ENCODE data around the gene HDAC4. TPM values are rescaled to one million over a fixed set of nuclear protein-coding genes. Genes with fewer than 3 reads are reported as not detected.

The HDAC4 gene
- total and polyA plus RNA-seq, 5 donors, result 7.8 to 29.1 (median 22.5) TPM

DNA sequence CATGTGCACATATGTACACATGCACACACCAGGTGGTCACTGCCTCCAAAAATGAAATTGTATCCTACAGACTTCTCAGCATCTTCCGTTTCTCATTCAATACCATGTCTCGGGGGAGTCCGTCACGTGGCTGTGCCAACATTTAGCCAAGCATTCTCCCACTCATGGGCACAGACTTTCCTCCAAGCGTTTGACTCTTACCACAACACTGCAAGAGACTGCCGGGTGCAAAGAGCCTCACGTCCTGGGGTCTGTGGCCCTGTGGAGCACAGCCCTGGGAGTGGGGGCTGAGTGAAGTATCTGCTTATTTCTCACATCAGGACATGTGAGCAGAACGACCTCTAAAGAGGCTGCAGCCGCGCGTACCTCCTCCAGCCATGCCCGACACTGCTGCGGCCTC lies 28.0 kb downstream of the HDAC4 start:
- Histone ChIP-seq H3K9me3 (ENCODE audit: control insufficient read depth, low read length) (no peaks in the 10 kb centered on the region), H3K4me1 (ENCODE audit: control insufficient read depth, insufficient read depth, low read length) (no peaks in the 10 kb centered on the region), H3K27ac (ENCODE audit: low read length) (no peak overlapping the region), H3K27me3 (ENCODE audit: control insufficient read depth, insufficient read depth) (no peaks in the 10 kb centered on the region), H3K4me3 (ENCODE audit: low read length) (no peak overlapping the region)
- no peak for ATAC-seq
- intact Hi-C loops (cut with DNase I), result no loop called here
- no peak for DNase-seq
- 91% methylated on average over 13 of the region's 13 CpGs for WGBS

DNA sequence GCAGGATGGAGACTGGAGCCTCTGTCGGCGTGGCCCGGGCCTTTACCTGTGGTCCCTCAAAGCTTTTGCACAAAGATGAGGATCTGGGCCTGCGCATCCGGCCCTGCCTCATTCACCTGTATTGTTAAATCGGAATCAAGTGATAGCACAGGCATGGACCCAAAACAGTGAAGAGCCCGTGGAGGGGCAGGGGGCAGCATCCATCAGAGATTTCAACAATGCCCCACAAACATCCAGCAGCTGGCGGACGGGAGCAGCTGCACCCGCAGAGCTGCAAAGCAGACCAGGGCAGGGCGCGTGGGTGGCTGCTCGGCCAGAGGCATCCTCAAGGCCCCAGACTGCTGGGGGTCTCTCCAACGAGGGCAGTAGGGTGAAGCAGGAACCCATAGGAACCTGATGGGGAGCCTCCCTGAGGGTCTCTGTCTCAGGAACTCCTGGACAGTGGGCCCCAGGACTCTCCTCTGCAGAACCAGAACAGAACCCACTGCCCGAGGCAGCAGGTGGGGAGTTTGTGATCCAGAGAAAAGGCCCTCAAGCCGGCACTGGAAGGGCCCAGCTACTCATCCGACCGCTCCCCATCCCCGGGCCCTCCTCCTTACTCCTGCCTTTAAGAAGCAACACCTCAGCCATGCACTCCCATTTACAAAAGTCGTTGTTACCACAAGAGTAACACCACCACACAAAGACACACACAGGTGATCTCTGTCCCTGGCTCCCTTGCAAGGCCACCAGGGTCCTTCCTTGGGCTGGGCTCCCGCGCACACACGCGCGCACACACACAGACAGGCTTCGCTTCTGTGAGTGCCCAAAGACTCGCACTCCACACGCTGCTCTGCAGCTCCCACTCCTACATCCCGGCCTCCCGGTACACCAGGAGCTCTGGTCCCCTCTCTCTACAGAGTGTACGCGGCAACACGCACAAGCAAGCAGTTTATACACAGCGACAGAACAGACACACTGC lies 28.8 kb downstream of the HDAC4 start:
- 94% methylated on average over 34 of the region's 34 CpGs for WGBS
- DNase-seq (no peak), ATAC-seq (no peak)
- Histone ChIP-seq H3K27ac (ENCODE audit: low read length) (no peak overlapping the region), H3K27me3 (ENCODE audit: control insufficient read depth, insufficient read depth) (no peaks in the 10 kb centered on the region), H3K9me3 (ENCODE audit: control insufficient read depth, low read length) (no peaks in the 10 kb centered on the region), H3K4me3 (ENCODE audit: low read length) (no peak overlapping the region), H3K4me1 (ENCODE audit: control insufficient read depth, insufficient read depth, low read length) (no peaks in the 10 kb centered on the region)
- intact Hi-C loops (cut with DNase I), result no loop called here

GRCh38 chr2:239370876-239371725 lies 29.7 kb downstream of the HDAC4 start:
- Histone ChIP-seq H3K27ac (ENCODE audit: low read length) (no peak overlapping the region), H3K4me1 (ENCODE audit: control insufficient read depth, insufficient read depth, low read length) (no peaks in the 10 kb centered on the region), H3K27me3 (ENCODE audit: control insufficient read depth, insufficient read depth) (no peaks in the 10 kb centered on the region), H3K9me3 (ENCODE audit: control insufficient read depth, low read length) (no peaks in the 10 kb centered on the region), H3K4me3 (ENCODE audit: low read length) (no peak overlapping the region)
- ATAC-seq, result no peak
- WGBS, result 95% methylated on average over 13 of the region's 13 CpGs
- intact Hi-C loops (cut with DNase I), result no loop called here
- DNase-seq, result no peak

GRCh38 chr2:239370403-239370802 lies 30.4 kb downstream of the HDAC4 start:
- Histone ChIP-seq H3K27ac (ENCODE audit: low read length) (no peak overlapping the region), H3K4me1 (ENCODE audit: control insufficient read depth, insufficient read depth, low read length) (no peaks in the 10 kb centered on the region), H3K9me3 (ENCODE audit: control insufficient read depth, low read length) (no peaks in the 10 kb centered on the region), H3K4me3 (ENCODE audit: low read length) (no peak overlapping the region), H3K27me3 (ENCODE audit: control insufficient read depth, insufficient read depth) (no peaks in the 10 kb centered on the region)
- ATAC-seq (peak in 1 of 2 donors; percentile 17), DNase-seq (no peak)
- intact Hi-C loops (cut with DNase I), result no loop called here
- WGBS, result 96% methylated on average over 9 of the region's 9 CpGs

- intact Hi-C loops (cut with DNase I), result no loop called here
- Histone ChIP-seq H3K4me3 (ENCODE audit: low read length) (no peak overlapping the region), H3K4me1 (ENCODE audit: control insufficient read depth, insufficient read depth, low read length) (no peaks in the 10 kb centered on the region), H3K9me3 (ENCODE audit: control insufficient read depth, low read length) (no peaks in the 10 kb centered on the region), H3K27ac (ENCODE audit: low read length) (no peak overlapping the region), H3K27me3 (ENCODE audit: control insufficient read depth, insufficient read depth) (no peaks in the 10 kb centered on the region)
- 79% methylated on average over 20 of the region's 20 CpGs for WGBS
- ATAC-seq (peak in 1 of 2 donors; percentile 16), DNase-seq (no peak)
These were observed 31.1 kb downstream of the HDAC4 start for GRCh38 chr2:239369631-239370161.

- no peak for ATAC-seq
- H3K27ac ChIP-seq (ENCODE audit: low read length), result no peak overlapping the region
- no peaks in the 10 kb centered on the region for H3K9me3 ChIP-seq (ENCODE audit: control insufficient read depth, low read length)
- H3K27me3 ChIP-seq (ENCODE audit: control insufficient read depth, insufficient read depth), result no peaks in the 10 kb centered on the region
- WGBS, result 64% methylated on average over 20 of the region's 20 CpGs
- intact Hi-C loops (cut with DNase I), result no loop called here
- no peak for DNase-seq
- no peaks in the 10 kb centered on the region for H3K4me1 ChIP-seq (ENCODE audit: control insufficient read depth, insufficient read depth, low read length)
- no peak overlapping the region for H3K4me3 ChIP-seq (ENCODE audit: low read length)
These were observed 31.8 kb downstream of the HDAC4 start for GRCh38 chr2:239368906-239369552.

GRCh38 chr2:239368321-239368720 lies 32.5 kb downstream of the HDAC4 start:
- no peak overlapping the region for H3K4me3 ChIP-seq (ENCODE audit: low read length)
- no peak for ATAC-seq
- no peaks in the 10 kb centered on the region for H3K4me1 ChIP-seq (ENCODE audit: control insufficient read depth, insufficient read depth, low read length)
- 79% methylated on average over 9 of the region's 9 CpGs for WGBS
- no peak for DNase-seq
- H3K27ac ChIP-seq (ENCODE audit: low read length), result no peak overlapping the region
- no peaks in the 10 kb centered on the region for H3K9me3 ChIP-seq (ENCODE audit: control insufficient read depth, low read length)
- H3K27me3 ChIP-seq (ENCODE audit: control insufficient read depth, insufficient read depth), result no peaks in the 10 kb centered on the region
- intact Hi-C loops (cut with DNase I), result no loop called here

DNA sequence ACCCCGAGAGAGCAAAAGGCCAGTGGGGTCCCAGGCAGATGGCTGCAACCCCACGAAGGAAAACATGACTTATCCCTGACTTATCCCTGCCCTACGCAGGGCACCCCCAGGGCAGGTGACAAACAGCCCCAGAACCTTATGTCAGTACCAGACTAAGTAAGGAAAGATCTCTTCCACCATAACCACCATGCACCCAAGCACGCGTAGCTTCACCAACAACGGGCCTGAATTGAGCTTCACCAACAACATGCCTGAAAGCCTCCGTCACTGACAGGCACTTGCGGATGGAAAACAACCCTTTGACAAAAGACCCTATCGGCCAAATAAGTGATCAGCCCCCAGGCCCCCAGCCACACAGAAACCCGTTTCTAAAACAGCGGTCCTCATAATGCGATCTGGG lies 34.1 kb downstream of the HDAC4 start:
- no peak for DNase-seq
- intact Hi-C loops (cut with DNase I), result no loop called here
- Histone ChIP-seq H3K4me3 (ENCODE audit: low read length) (no peak overlapping the region), H3K9me3 (ENCODE audit: control insufficient read depth, low read length) (no peaks in the 10 kb centered on the region), H3K27me3 (ENCODE audit: control insufficient read depth, insufficient read depth) (no peaks in the 10 kb centered on the region), H3K27ac (ENCODE audit: low read length) (no peak overlapping the region), H3K4me1 (ENCODE audit: control insufficient read depth, insufficient read depth, low read length) (no peaks in the 10 kb centered on the region)
- WGBS, result 96% methylated on average over 12 of the region's 12 CpGs
- no peak for ATAC-seq

- intact Hi-C loops (cut with DNase I), result no loop called here
- no peaks in the 10 kb centered on the region for H3K9me3 ChIP-seq (ENCODE audit: control insufficient read depth, low read length)
- H3K4me3 ChIP-seq (ENCODE audit: low read length), result no peak overlapping the region
- ATAC-seq (no peak), DNase-seq (no peak)
- H3K27ac ChIP-seq (ENCODE audit: low read length), result no peak overlapping the region
- no peaks in the 10 kb centered on the region for H3K27me3 ChIP-seq (ENCODE audit: control insufficient read depth, insufficient read depth)
- no peaks in the 10 kb centered on the region for H3K4me1 ChIP-seq (ENCODE audit: control insufficient read depth, insufficient read depth, low read length)
- 96% methylated on average over 32 of the region's 32 CpGs for WGBS
These were observed 34.9 kb downstream of the HDAC4 start for GRCh38 chr2:239365782-239366435.

DNA sequence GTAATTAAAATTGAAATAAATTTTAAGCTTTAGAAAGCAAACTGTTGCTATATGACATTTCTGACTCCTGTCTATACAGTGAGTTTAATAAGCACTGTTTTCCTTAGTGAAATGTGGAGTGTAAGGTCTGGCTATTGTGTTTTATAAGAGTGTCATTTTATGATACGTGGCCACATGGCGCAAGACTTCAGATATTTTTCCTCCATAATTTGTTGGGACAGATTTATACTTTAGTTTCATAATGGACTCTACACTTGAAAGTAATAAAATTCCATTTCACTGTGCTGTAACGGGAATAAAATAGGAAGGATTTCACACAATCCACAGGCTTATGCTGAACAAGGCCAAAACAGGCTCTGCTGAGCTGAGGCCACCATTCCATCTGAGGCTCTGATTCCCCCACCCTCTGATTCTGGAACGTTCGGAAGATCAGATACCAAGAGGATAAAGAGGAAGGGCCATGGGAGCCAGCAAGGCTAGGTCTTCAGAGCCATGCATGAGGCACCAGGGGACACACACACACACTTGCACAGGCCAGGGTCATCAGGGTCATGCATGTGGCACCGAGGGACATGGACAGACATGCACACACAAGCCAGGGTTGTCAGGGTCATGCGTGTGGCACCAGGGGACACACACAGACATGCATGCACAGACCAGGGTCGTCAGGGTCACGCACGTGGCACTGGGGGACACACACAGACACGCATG lies 35.6 kb downstream of the HDAC4 start:
- Histone ChIP-seq H3K9me3 (ENCODE audit: control insufficient read depth, low read length) (no peaks in the 10 kb centered on the region), H3K4me3 (ENCODE audit: low read length) (no peak overlapping the region), H3K4me1 (ENCODE audit: control insufficient read depth, insufficient read depth, low read length) (peaks cover 4% of the 10 kb centered on the region), H3K27me3 (ENCODE audit: control insufficient read depth, insufficient read depth) (no peaks in the 10 kb centered on the region), H3K27ac (ENCODE audit: low read length) (no peak overlapping the region)
- DNase-seq (no peak), ATAC-seq (no peak)
- intact Hi-C loops (cut with DNase I), result no loop called here
- WGBS, result 84% methylated on average over 11 of the region's 11 CpGs

All from right cardiac atrium (tissue), 5 donors.